Tibial artery (tissue), 4 donors: ENCODE data around the gene ARID5A.

Source experiments
- DNase-seq, 2 donors: peaks; one replicate each; pipeline ENCODE4 v3.0.0-alpha.2; 2019
- H3K27ac ChIP-seq, 2 donors: fragments of 200-600 bp; sonication (generic) in 1 of 2; 1 replicate in 1 of 2; 2 replicates in 1 of 2; pipeline ENCODE4 v1.5.1; 2018 to 2019; ENCODE audit warnings: mild to moderate bottlenecking in 1 of 2
- H3K27me3 ChIP-seq, 2 donors: fragments of 200-600 bp; sonication (generic) in 1 of 2; one replicate each; pipeline versions ENCODE4 v1.5.1 to v1.6.0; 2016 to 2019
- H3K36me3 ChIP-seq, 3 donors: fragments of 200-600 bp; sonication (generic) in 2 of 3; one replicate each; pipeline ENCODE4 v1.5.1; 2016 to 2019; ENCODE audit warnings: mild to moderate bottlenecking in 2 of 3
- H3K4me1 ChIP-seq, 4 donors: fragments of 200-600 bp; sonication (generic) in 2 of 4; 1 replicate in 3 of 4; 2 replicates in 1 of 4; pipeline ENCODE4 v1.5.1; 2016 to 2019
- H3K4me3 ChIP-seq, 2 donors: fragments of 200-600 bp; sonication (generic) in 1 of 2; 1 replicate in 1 of 2; 2 replicates in 1 of 2; pipeline ENCODE4 v1.5.1; 2018 to 2019; ENCODE audit warnings: mild to moderate bottlenecking in 2 of 2
- H3K9me3 ChIP-seq, 3 donors: fragments of 200-600 bp; sonication (generic) in 1 of 3; one replicate each; pipeline ENCODE4 v1.5.1; 2016 to 2019
- CTCF ChIP-seq, 2 experiments: fragments of 200-600 bp in 1 of 2; fragments of 450-650 bp in 1 of 2; IDR thresholded peaks; one replicate each; pipeline ENCODE4 v1.5.1; 2017 to 2019; ENCODE audit warnings: antibody characterized with exemption in 2 of 2, mild to moderate bottlenecking in 1 of 2, moderate library complexity in 1 of 2
- intact Hi-C: fragments of 100-400 bp; cut with DNase I; formaldehyde crosslinking; loops from one replicate; pipeline ENCODE4 v1.15.0; 2023; ENCODE audit warnings: low total_unique reads

Gene ARID5A

DNA sequence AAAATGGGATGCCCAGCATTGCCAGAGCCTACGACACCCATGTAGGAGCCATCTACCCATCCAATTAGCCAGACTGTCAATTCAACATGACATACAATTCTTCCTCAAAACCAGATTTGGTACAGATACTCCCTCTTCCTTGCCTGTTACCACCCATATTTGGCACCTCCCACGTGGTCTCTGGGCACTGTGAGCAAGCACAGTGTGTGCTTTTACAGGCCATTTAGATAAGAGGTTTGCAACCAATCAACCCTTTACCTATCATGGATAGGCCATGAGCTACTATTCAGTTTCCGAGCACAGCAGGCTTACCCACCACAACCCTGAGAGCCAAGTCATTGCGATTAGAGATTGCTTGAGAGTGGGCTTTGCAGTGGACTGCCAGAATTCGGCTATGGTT is 40.9 kb downstream of the ARID5A start:
- intact Hi-C loops, result no loop called here

GRCh38 chr2:96578731-96579130 is 42.2 kb downstream of the ARID5A start:
- H3K9me3 ChIP-seq, result no peaks in the 10 kb centered on the region
- no peak for TF ChIP-seq CTCF (IDR thresholded peaks at IDR 0.05)
- H3K36me3 ChIP-seq, result peaks cover 0 to 1% (median 0%) of the 10 kb centered on the region in 3 donors
- intact Hi-C loops, result no loop called here
- no peaks in the 10 kb centered on the region for H3K4me1 ChIP-seq
- no peak for DNase-seq
- H3K27me3 ChIP-seq, result no peaks in the 10 kb centered on the region
- H3K27ac ChIP-seq, result no peak overlapping the region
- H3K4me3 ChIP-seq, result no peak overlapping the region

More for the DNA sequence above, 40.9 kb downstream of the ARID5A start:
- Histone ChIP-seq H3K36me3 (peaks cover 0 to 4% (median 0%) of the 10 kb centered on the region in 3 donors), H3K4me1 (no peaks in the 10 kb centered on the region), H3K27ac (no peak overlapping the region), H3K9me3 (no peaks in the 10 kb centered on the region), H3K27me3 (no peaks in the 10 kb centered on the region), H3K4me3 (no peak overlapping the region)
- no peak for TF ChIP-seq CTCF (IDR thresholded peaks at IDR 0.05)
- no peak for DNase-seq

DNA sequence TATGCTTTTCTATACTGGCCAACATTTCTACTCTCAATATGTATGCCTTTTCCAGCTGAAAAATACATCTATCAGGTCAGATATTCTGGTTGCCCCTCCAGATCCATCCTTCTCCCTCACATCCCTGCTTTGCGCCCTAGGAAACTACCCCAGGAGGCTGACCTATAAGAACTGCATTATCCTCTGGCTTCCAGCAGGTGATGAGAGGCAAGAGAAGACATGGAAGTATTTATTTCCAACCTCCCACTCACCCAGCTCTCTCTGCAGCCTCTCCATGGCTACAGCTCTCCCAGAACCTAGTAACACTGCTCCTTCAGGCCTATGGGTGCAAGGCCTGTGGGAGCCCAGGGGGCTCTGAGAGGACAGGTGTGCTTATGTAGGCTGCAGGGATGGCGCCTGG is 42.9 kb downstream of the ARID5A start:
- intact Hi-C loops, result no loop called here
- Histone ChIP-seq H3K9me3 (no peaks in the 10 kb centered on the region), H3K27ac (no peak overlapping the region), H3K27me3 (no peaks in the 10 kb centered on the region), H3K4me3 (no peak overlapping the region), H3K4me1 (no peaks in the 10 kb centered on the region), H3K36me3 (peaks cover 0 to 8% (median 4%) of the 10 kb centered on the region in 3 donors)
- no peak for DNase-seq
- TF ChIP-seq CTCF (IDR thresholded peaks at IDR 0.05), result no peak

GRCh38 chr2:96580771-96581170 is 44.2 kb downstream of the ARID5A start:
- TF ChIP-seq CTCF (IDR thresholded peaks at IDR 0.05), result no peak
- Histone ChIP-seq H3K36me3 (peaks cover 0 to 12% (median 9%) of the 10 kb centered on the region in 3 donors), H3K27me3 (no peaks in the 10 kb centered on the region), H3K9me3 (no peaks in the 10 kb centered on the region), H3K4me1 (no peaks in the 10 kb centered on the region), H3K27ac (no peak overlapping the region), H3K4me3 (no peak overlapping the region)
- DNase-seq, result no peak
- intact Hi-C loops, result no loop called here

DNA sequence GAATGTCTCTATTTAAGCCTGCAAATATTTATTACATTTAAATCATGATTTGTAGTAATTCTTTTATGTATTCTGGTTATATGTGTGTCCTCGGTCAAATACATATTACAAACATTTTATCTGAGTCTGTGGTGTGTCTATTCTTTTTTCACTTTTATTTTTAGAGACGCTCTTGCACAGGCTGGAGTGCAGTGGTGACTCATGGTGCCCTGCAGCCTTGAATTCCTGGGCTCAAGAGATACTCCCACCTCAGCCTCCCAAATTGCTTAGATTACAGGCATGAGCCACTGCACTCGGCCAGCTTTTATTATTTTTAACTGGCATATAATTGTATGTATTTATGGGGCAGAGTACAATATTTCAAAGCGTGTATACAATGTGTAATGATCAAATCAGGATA is 47.5 kb downstream of the ARID5A start:
- no peak for DNase-seq
- H3K4me1 ChIP-seq, result no peaks in the 10 kb centered on the region
- intact Hi-C loops, result no loop called here
- peaks cover 6 to 18% (median 14%) of the 10 kb centered on the region in 3 donors for H3K36me3 ChIP-seq
- no peaks in the 10 kb centered on the region for H3K27me3 ChIP-seq
- H3K9me3 ChIP-seq, result no peaks in the 10 kb centered on the region
- H3K27ac ChIP-seq, result no peak overlapping the region
- H3K4me3 ChIP-seq, result no peak overlapping the region
- no peak for TF ChIP-seq CTCF (IDR thresholded peaks at IDR 0.05)

DNA sequence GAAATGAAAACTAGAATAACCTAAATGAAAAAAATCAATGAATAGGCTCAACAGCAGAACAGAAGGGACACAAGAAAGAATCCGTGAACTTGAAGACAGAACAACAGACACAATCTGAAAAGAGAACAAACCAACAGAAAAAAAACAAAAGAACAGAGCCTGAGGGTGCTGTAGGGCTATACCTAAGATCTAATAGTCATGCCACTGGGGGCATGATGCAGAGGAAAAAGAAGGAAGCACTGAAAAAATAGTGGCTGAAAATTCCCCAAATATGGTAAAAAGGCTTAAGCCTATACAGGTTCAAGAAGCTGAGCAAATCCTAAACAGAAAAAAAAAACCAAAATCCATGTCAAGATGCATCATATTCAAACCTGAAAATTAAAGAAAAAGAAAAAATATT is 51.3 kb downstream of the ARID5A start:
- Histone ChIP-seq H3K9me3 (no peaks in the 10 kb centered on the region), H3K27ac (no peak overlapping the region), H3K27me3 (no peaks in the 10 kb centered on the region), H3K4me1 (no peaks in the 10 kb centered on the region), H3K4me3 (no peak overlapping the region), H3K36me3 (peaks cover 19 to 31% (median 25%) of the 10 kb centered on the region in 3 donors)
- TF ChIP-seq CTCF (IDR thresholded peaks at IDR 0.05), result no peak
- DNase-seq, result no peak
- intact Hi-C loops, result no loop called here
